H9 (cell line): Measurements from ENCODE around the gene ERN1. TPM values are rescaled to one million over a fixed set of nuclear protein-coding genes. Genes with fewer than 3 reads are reported as not detected.

ENCODE experiments used
- DNase-seq: peaks from one replicate; pipeline ENCODE4 v3.0.0-alpha.2; 2017
- H2AFZ ChIP-seq: one replicate; pipeline ENCODE4 v1.6.1; 2013; ENCODE audit warnings: mild to moderate bottlenecking, low read length, control low read depth, moderate library complexity
- H2AK5ac ChIP-seq: 2 replicates; pipeline ENCODE4 v1.6.1; 2013; ENCODE audit warnings: low read length, control low read depth, mixed read lengths; ENCODE audit not compliant: insufficient read length
- H2BK120ac ChIP-seq: one replicate; pipeline ENCODE4 v1.6.1; 2013; ENCODE audit warnings: low read depth, mild to moderate bottlenecking, low read length, control low read depth, inconsistent platforms; ENCODE audit not compliant: poor library complexity, severe bottlenecking
- H2BK12ac ChIP-seq: 2 replicates; pipeline ENCODE4 v1.6.1; 2013; ENCODE audit warnings: low read length, control low read depth, mixed read lengths, low read depth; ENCODE audit not compliant: insufficient read length
- H2BK15ac ChIP-seq: 2 replicates; pipeline ENCODE4 v1.6.1; 2013; ENCODE audit warnings: low read depth, low read length, control low read depth
- H2BK20ac ChIP-seq: one replicate; pipeline ENCODE4 v1.6.1; 2013; ENCODE audit warnings: low read depth, mild to moderate bottlenecking, low read length, control low read depth, inconsistent platforms; ENCODE audit not compliant: poor library complexity, severe bottlenecking
- H2BK5ac ChIP-seq: 2 replicates; pipeline ENCODE4 v1.6.1; 2013; ENCODE audit warnings: low read length, control low read depth, mixed read lengths; ENCODE audit not compliant: insufficient read length
- H3K14ac ChIP-seq: 2 replicates; pipeline ENCODE4 v1.6.1; 2013; ENCODE audit warnings: low read length, control low read depth; ENCODE audit not compliant: insufficient read depth
- H3K18ac ChIP-seq: 2 replicates; pipeline ENCODE4 v1.6.1; 2013; ENCODE audit warnings: low read depth, mild to moderate bottlenecking, mixed read lengths, low read length, control low read depth; ENCODE audit not compliant: insufficient read length
- H3K23ac ChIP-seq: 2 replicates; pipeline ENCODE4 v1.6.1; 2013; ENCODE audit warnings: low read length, control low read depth, mixed read lengths, low read depth; ENCODE audit not compliant: insufficient read length
- H3K23me2 ChIP-seq: 2 replicates; pipeline ENCODE4 v1.6.1; 2013; ENCODE audit warnings: low read depth, mild to moderate bottlenecking, mixed read lengths, low read length, control low read depth; ENCODE audit not compliant: insufficient read length, poor library complexity, severe bottlenecking
- H3K27ac ChIP-seq: 2 replicates; pipeline ENCODE4 v1.5.1; 2013; ENCODE audit warnings: low read length, control low read depth, mixed read lengths, low read depth; ENCODE audit not compliant: insufficient read length
- H3K27me3 ChIP-seq: 2 replicates; pipeline ENCODE4 v1.6.1; 2013; ENCODE audit warnings: low read length, control low read depth, inconsistent platforms; ENCODE audit not compliant: insufficient read depth
- H3K4ac ChIP-seq: 2 replicates; pipeline ENCODE4 v1.6.1; 2013; ENCODE audit warnings: low read depth, mild to moderate bottlenecking, control low read depth, inconsistent platforms, low read length, moderate library complexity
- H3K4me1 ChIP-seq: 2 replicates; pipeline ENCODE4 v1.6.1; 2013; ENCODE audit warnings: low read length, control low read depth, inconsistent platforms; ENCODE audit not compliant: insufficient read depth
- H3K4me2 ChIP-seq: 2 replicates; pipeline ENCODE4 v1.6.1; 2013; ENCODE audit warnings: low read length, control low read depth, mixed read lengths; ENCODE audit not compliant: insufficient read length, insufficient read depth
- H3K56ac ChIP-seq: 2 replicates; pipeline ENCODE4 v1.6.1; 2013; ENCODE audit warnings: low read depth, mild to moderate bottlenecking, mixed read lengths, low read length, control low read depth; ENCODE audit not compliant: insufficient read length
- H3K79me1 ChIP-seq: 2 replicates; pipeline ENCODE4 v1.6.1; 2013; ENCODE audit warnings: low read depth, mild to moderate bottlenecking, moderate library complexity, low read length, control low read depth, inconsistent platforms; ENCODE audit not compliant: insufficient read depth, poor library complexity, severe bottlenecking
- H3K79me2 ChIP-seq: 2 replicates; pipeline ENCODE4 v1.6.1; 2013; ENCODE audit warnings: low read length, control low read depth, inconsistent platforms; ENCODE audit not compliant: insufficient read depth
- H3K9ac ChIP-seq: 2 replicates; pipeline ENCODE4 v1.6.1; 2013; ENCODE audit warnings: low read length, control low read depth, mixed read lengths; ENCODE audit not compliant: insufficient read length; ENCODE audit errors: extremely low read depth
- H3K9me3 ChIP-seq: one replicate; pipeline ENCODE4 v1.6.1; 2013; ENCODE audit warnings: low read depth, low read length, inconsistent platforms; ENCODE audit not compliant: control insufficient read depth
- H3T11ph ChIP-seq: one replicate; pipeline ENCODE4 v1.6.1; 2013; ENCODE audit warnings: mild to moderate bottlenecking, low read length, control low read depth, inconsistent platforms
- H4K20me1 ChIP-seq: one replicate; pipeline ENCODE4 v1.6.1; 2013; ENCODE audit not compliant: control insufficient read depth, insufficient read length, insufficient read depth
- H4K5ac ChIP-seq: 2 replicates; pipeline ENCODE4 v1.6.1; 2013; ENCODE audit warnings: low read depth, mild to moderate bottlenecking, mixed read lengths, low read length, control low read depth; ENCODE audit not compliant: insufficient read length
- H4K8ac ChIP-seq: replicated peaks from 2 replicates; pipeline ENCODE4 v1.6.1; 2013; ENCODE audit warnings: low read length, control low read depth, mixed read lengths, low read depth; ENCODE audit not compliant: insufficient read length
- H4K91ac ChIP-seq: 2 replicates; pipeline ENCODE4 v1.6.1; 2013; ENCODE audit warnings: low read depth, mild to moderate bottlenecking, moderate library complexity, mixed read lengths, low read length, control low read depth; ENCODE audit not compliant: insufficient read length
- H3K27ac Mint-ChIP-seq, 3 experiments: 2 replicates in 2 of 3; 3 replicates in 1 of 3; pipeline ENCODE4 v1.8.0; 2020 to 2021; ENCODE audit warnings: mixed read lengths in 3 of 3, mild to moderate bottlenecking in 1 of 3, moderate library complexity in 1 of 3
- H3K27me3 Mint-ChIP-seq: 2 replicates; pipeline ENCODE4 v1.8.0; 2021; ENCODE audit warnings: low read depth, mild to moderate bottlenecking, moderate library complexity, mixed read lengths
- H3K36me3 Mint-ChIP-seq, 3 experiments: 2 replicates in 2 of 3; 3 replicates in 1 of 3; pipeline ENCODE4 v1.8.0; 2020 to 2021; ENCODE audit warnings: low read depth in 3 of 3, mixed read lengths in 3 of 3; ENCODE audit not compliant: insufficient read depth in 1 of 3
- H3K4me1 Mint-ChIP-seq, 2 experiments: 2 replicates each; pipeline ENCODE4 v1.8.0; 2020; ENCODE audit warnings: mixed read lengths in 2 of 2
- H3K4me3 Mint-ChIP-seq, 2 experiments: 2 replicates in 1 of 2; 3 replicates in 1 of 2; pipeline ENCODE4 v1.8.0; 2020 to 2021; ENCODE audit warnings: mild to moderate bottlenecking in 2 of 2, mixed read lengths in 2 of 2, moderate library complexity in 1 of 2
- H3K9me3 Mint-ChIP-seq, 2 experiments: 2 replicates in 1 of 2; 3 replicates in 1 of 2; pipeline ENCODE4 v1.8.0; 2020; ENCODE audit warnings: mild to moderate bottlenecking in 2 of 2, mixed read lengths in 2 of 2, moderate library complexity in 1 of 2
- CTCF ChIP-seq: fragments of 200-600 bp; sonication (generic); conservative IDR thresholded peaks from 3 replicates; pipeline ENCODE4 v1.8.0; 2021; ENCODE audit warnings: antibody characterized with exemption, mild to moderate bottlenecking
- WGBS: extraction: QIAGEN DNeasy Blood & Tissue Kit; methylation state at CpG from one replicate; pipeline ENCODE4 v1.1.7; 2013; ENCODE audit warnings: missing lambda C conversion rate, low lambda C conversion rate, mixed read lengths; ENCODE audit not compliant: insufficient read length; ENCODE audit errors: extremely low coverage; 5-methylcytosine and 5-hydroxymethylcytosine counted together
- total RNA-seq: library from RNA; stranded (reverse); gene quantifications from 2 replicates; pipeline ENCODE4 v1.2.1, GENCODE V29; 2021

The ERN1 gene
- total RNA-seq, 1 experiment from 2014 or later: 5.0 TPM

DNA sequence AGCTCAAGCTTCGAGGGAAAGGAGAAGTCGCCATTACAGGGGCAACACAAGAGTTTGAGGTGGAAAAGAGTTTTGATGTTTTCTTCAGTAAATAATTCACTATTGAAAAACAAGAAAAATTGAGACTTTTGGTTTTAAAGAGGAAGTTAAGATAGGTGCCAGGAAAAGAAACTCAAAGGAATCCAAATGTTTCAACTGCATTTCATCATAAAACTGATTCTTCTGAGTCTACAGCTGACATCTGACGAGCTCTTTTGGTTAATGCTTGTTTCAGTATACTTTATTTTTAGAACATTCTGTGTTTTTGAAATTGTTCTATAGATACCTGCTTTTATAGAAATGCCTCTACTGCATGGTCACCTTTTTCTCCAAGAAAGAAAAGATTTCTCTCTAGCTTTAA, 54.0 kb downstream of the ERN1 start:
- no CpG with 5 or more reads among the region's 3 CpGs for WGBS
- Histone ChIP-seq H3K4me1 (no peaks in the 10 kb centered on the region), H4K20me1 (no peaks in the 10 kb centered on the region)

More for the DNA sequence above, 54.0 kb downstream of the ERN1 start:
- H4K8ac ChIP-seq: no peak overlapping the region
- Mint-ChIP-seq H3K9me3 (no peaks in the 10 kb centered on the region), H3K27me3 (no peaks in the 10 kb centered on the region), H3K4me1 (peaks cover 0 to 6% of the 10 kb centered on the region in 2 experiments; a peak in 2 of 4 replicates), H3K36me3 (peaks cover 2 to 6% (median 5%) of the 10 kb centered on the region in 3 experiments), H3K27ac (0 out of 7 replicates have a peak overlapping the region, but pooled peaks of 1 of the 3 experiments have one; percentile 8), H3K4me3 (no peak overlapping the region)
- no peak overlapping the region for H2BK20ac ChIP-seq
- no peak overlapping the region for H3K9ac ChIP-seq
- H2BK5ac ChIP-seq: no peak overlapping the region
- TF ChIP-seq CTCF: no peak
- H3K14ac ChIP-seq: no peak overlapping the region
- no peak overlapping the region for H3K4me2 ChIP-seq
- H3K23me2 ChIP-seq: no peaks in the 10 kb centered on the region
- H2AFZ ChIP-seq: no peak overlapping the region
- H2AK5ac ChIP-seq: no peak overlapping the region
- H3K18ac ChIP-seq: no peak overlapping the region
- no peak overlapping the region for H3K56ac ChIP-seq
- no peak overlapping the region for H3K27ac ChIP-seq
- no peaks in the 10 kb centered on the region for H3K79me1 ChIP-seq
- no peak overlapping the region for H3T11ph ChIP-seq
- no peak for DNase-seq
- H3K23ac ChIP-seq: no peak overlapping the region
- no peaks in the 10 kb centered on the region for H3K9me3 ChIP-seq
- H3K27me3 ChIP-seq: no peaks in the 10 kb centered on the region
- no peak overlapping the region for H2BK15ac ChIP-seq
- no peak overlapping the region for H3K4ac ChIP-seq
- H2BK12ac ChIP-seq: no peak overlapping the region
- H4K5ac ChIP-seq: no peak overlapping the region
- no peak overlapping the region for H2BK120ac ChIP-seq
- H3K79me2 ChIP-seq: no peaks in the 10 kb centered on the region
- H4K91ac ChIP-seq: no peak overlapping the region
